ENCODE data around the gene CATSPER2.
"Not testable (repeated sequence)": the region's sequence is repeated elsewhere in the genome, so short reads cannot be mapped to it uniquely, and the experiment has no call there.

GRCh38 chr15:43617750-43618149 is 30.9 kb downstream of the CATSPER2 start:
- not testable (repeated sequence) for TF ChIP-seq REST (IDR thresholded peaks at IDR 0.05; ENCODE audit: low read depth); POLR2A (IDR thresholded peaks at IDR 0.05; ENCODE audit: borderline replicate concordance, extremely low read depth, insufficient read depth, insufficient read length); CTCF (IDR thresholded peaks at IDR 0.05 in 2 of 3, conservative IDR thresholded peaks at IDR 0.05 in 1 of 3; ENCODE audit: borderline replicate concordance in 1 of 3, insufficient read depth in 1 of 3, low read depth in 2 of 3, low read length in 2 of 3); ZFX (IDR thresholded peaks at IDR 0.05)
